Small intestine (tissue), 7 donors: ENCODE results near the gene CCL1. TPM values are rescaled to one million over a fixed set of nuclear protein-coding genes. Genes with fewer than 3 reads are reported as not detected.

Experiments used
- DNase-seq, 2 donors: peaks; one replicate each; pipeline versions ENCODE4 v3.0.0 to v3.0.0-alpha.2; 2013
- FAIRE-seq: peaks from 2 replicates; lab custom pipeline; 2012; peaks lifted over from hg19 to GRCh38; lab: Jason Lieb, UNC
- H3K27ac ChIP-seq, 3 donors: one replicate each; pipeline ENCODE4 v1.5.1; 2013; ENCODE audit warnings: low read length in 2 of 3, mild to moderate bottlenecking in 2 of 3, control low read depth in 1 of 3, inconsistent platforms in 1 of 3, low read depth in 1 of 3, moderate library complexity in 1 of 3
- H3K27me3 ChIP-seq, 3 donors: one replicate each; pipeline ENCODE4 v1.6.1; 2013; ENCODE audit warnings: low read length in 3 of 3, inconsistent platforms in 1 of 3; ENCODE audit not compliant: control insufficient read depth in 3 of 3, insufficient read depth in 3 of 3
- H3K36me3 ChIP-seq, 3 donors: one replicate each; pipeline ENCODE4 v1.6.1; 2013; ENCODE audit warnings: low read length in 3 of 3, inconsistent platforms in 1 of 3, low read depth in 1 of 3, mild to moderate bottlenecking in 1 of 3, moderate library complexity in 1 of 3; ENCODE audit not compliant: control insufficient read depth in 3 of 3, insufficient read depth in 2 of 3
- H3K4me1 ChIP-seq, 3 donors: one replicate each; pipeline ENCODE4 v1.6.1; 2013; ENCODE audit warnings: low read length in 2 of 3, inconsistent platforms in 1 of 3, low read depth in 1 of 3, mild to moderate bottlenecking in 1 of 3, moderate library complexity in 1 of 3; ENCODE audit not compliant: control insufficient read depth in 3 of 3, insufficient read depth in 2 of 3
- H3K4me3 ChIP-seq, 3 donors: one replicate each; pipeline ENCODE4 v1.5.1; 2013; ENCODE audit warnings: low read length in 3 of 3, control low read depth in 1 of 3, inconsistent platforms in 1 of 3, low read depth in 1 of 3, mild to moderate bottlenecking in 1 of 3, moderate library complexity in 1 of 3
- H3K9me3 ChIP-seq, 2 donors: one replicate each; pipeline ENCODE4 v1.6.1; 2013; ENCODE audit warnings: low read depth in 1 of 2, low read length in 1 of 2; ENCODE audit not compliant: control insufficient read depth in 2 of 2, insufficient read depth in 1 of 2
- WGBS, 3 donors: extraction: QIAGEN DNeasy Blood & Tissue Kit; methylation state at CpG; one replicate each; pipeline ENCODE4 v1.1.7; 2013; 5-methylcytosine and 5-hydroxymethylcytosine counted together
- polyA plus RNA-seq, 4 donors: library from polyadenylated mRNA; stranded (reverse) in 3 of 4; unstranded in 1 of 4; fragments of 200-250 nt in 3 of 4; fragments of 120-200 nt in 1 of 4; gene quantifications; one replicate each; pipeline versions ENCODE4 v1.2.1 to v1.2.3, GENCODE V29; 2013
- donor health status: healthy with polysubstance abuse.
- donor health status: control.
- donor health status: control.
- donor health status: Bipolar disorder and iron deficiency.
- donor health status: healthy.

Gene CCL1
- polyA plus RNA-seq, 4 donors: not detected

DNA sequence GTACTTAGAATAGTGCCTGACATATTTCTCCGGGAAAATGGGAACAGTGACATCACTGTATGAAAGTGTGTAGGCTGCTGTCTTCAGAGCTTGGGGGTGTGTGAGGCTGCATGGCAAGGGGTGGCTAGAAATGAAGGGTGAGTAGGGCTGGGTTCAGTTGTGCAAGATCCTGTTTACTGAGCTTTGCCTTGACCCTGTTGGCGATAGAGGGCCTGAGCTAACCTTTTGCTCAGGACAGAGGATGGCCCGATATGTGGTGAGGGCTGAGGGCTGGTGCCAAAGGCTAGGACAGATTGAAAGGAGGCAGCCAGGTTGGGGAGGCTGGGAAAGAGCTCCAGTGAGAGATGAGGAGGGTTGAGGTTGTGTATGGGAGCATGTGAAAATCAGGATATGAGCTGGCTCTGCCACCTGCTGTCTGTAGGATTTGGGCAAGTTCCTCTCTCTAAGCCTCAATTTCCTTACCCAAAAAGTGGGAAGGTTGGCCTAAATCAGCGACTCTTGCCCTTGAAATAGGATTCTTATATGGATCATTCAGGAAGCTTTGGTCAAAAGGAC, 6.0 kb upstream of the CCL1 start:
- Histone ChIP-seq H3K4me1 (no peaks in the 10 kb centered on the region), H3K27me3 (peaks cover 0 to 4% (median 0%) of the 10 kb centered on the region in 3 donors), H3K36me3 (no peaks in the 10 kb centered on the region), H3K9me3 (no peaks in the 10 kb centered on the region), H3K4me3 (no peak overlapping the region), H3K27ac (no peak overlapping the region)
- DNase-seq: no peak
- 48 to 60% (median 53%) methylated on average over 4 of the region's 4 CpGs for WGBS, 3 donors
- FAIRE-seq: no peak

DNA sequence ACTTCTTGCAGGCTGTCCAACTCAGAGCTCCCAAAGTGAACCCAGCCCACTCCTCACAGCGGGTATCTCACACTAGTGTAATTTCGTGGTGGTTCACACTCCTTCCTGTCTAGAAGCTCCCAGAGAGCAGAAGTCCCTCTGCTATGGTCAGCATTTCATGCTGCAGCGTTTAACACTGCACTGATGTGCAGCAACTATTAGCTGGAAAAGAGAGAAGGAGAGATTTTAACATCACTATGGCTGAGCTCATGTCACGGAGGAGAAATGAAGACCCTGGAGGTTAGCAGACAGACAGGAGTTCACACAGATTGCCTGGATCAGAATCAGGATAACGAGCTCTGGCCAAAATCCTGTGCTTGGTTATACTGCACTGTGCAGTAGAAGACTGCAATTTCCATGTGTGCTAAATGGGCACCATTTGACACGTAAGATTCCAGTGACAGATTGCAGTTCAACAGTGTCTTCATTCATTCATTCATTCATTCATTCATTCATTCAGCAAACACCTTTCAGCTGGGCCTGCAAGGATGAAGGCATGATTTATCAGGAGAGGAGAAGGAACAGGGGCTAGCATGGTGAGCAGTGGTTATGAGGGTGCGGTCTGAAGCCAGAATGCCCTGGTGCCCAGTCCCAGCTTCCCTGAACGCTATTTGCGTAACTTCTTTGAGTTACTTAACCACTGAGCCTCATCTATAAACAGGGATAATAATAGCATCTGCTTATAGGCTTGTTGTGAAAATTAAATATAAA, 5.3 kb upstream of the CCL1 start:
- 65 to 71% (median 68%) methylated on average over 9 of the region's 9 CpGs for WGBS, 3 donors
- no peaks in the 10 kb centered on the region for H3K9me3 ChIP-seq
- no peak overlapping the region for H3K27ac ChIP-seq
- H3K27me3 ChIP-seq: peaks cover 0 to 4% (median 0%) of the 10 kb centered on the region in 3 donors
- no peaks in the 10 kb centered on the region for H3K4me1 ChIP-seq
- FAIRE-seq (no peak), DNase-seq (no peak)
- no peak overlapping the region for H3K4me3 ChIP-seq
- no peaks in the 10 kb centered on the region for H3K36me3 ChIP-seq

DNA sequence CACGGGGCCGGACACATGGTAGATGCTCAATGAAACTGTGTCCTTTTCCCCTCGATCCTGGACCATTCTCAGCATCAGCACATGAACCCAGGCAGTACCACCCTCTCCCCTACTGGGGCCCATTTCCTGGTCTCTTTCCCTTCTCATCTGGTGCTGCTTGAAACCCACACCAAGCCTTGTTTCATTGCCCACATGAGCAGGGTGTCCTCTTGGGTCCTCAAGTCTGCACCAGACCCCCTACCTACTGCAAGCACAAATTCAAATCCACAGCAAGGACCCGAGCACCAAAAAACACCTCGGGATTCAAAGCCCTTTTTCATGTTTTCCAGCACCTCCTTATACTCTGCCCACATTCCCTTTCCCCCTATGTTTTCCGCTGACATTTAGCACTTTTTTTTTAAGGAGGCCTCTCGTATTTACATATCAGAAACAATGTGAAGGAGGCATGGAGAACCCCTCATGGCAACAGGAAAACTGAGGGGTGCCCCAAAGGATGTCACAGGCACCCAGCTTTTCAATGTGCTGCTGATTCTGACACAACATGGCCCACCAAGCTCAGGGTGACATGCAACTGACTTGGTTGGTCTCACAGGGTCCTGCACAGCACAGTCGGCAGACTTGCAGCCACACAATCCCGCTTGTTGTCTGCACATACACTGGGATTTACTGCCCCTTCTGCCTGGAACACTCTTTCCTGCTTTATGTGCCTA, 4.6 kb upstream of the CCL1 start:
- FAIRE-seq (no peak), DNase-seq (no peak)
- no peak overlapping the region for H3K4me3 ChIP-seq
- H3K4me1 ChIP-seq: no peaks in the 10 kb centered on the region
- H3K9me3 ChIP-seq: no peaks in the 10 kb centered on the region
- H3K36me3 ChIP-seq: no peaks in the 10 kb centered on the region
- 64 to 83% (median 72%) methylated on average over 9 of the region's 9 CpGs for WGBS, 3 donors
- H3K27ac ChIP-seq: no peak overlapping the region
- H3K27me3 ChIP-seq: peaks cover 0 to 4% (median 0%) of the 10 kb centered on the region in 3 donors

DNA sequence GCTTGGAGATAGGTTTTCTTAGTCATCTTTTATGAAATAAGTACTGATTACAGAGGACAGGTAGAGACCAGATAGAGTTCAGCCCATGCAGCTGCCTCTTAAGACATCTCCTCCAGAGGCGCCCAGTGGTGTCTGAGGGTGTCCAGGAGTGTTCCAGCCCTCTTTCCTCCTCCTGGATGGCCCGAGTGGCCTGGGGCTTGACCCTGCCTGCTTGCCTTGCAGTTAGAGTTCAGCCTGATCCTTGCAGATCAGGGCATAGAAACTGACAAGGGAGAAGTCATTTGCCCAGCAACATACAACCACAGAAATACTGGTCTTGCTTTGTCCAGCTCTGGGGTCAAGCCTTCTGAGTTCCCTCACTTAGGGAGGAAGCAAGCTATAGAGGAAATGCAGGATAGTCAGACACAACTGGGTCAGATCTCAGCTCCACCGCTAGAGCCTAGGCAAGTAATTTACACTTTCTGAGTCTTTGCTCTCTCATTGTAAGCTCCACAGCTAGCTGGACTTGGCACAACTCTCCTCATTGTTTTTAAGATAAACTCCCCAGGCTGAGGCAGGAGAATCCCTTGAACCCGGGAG, 3.6 kb upstream of the CCL1 start:
- Histone ChIP-seq H3K27me3 (peaks cover 0 to 4% (median 0%) of the 10 kb centered on the region in 3 donors), H3K9me3 (no peaks in the 10 kb centered on the region)

DNA sequence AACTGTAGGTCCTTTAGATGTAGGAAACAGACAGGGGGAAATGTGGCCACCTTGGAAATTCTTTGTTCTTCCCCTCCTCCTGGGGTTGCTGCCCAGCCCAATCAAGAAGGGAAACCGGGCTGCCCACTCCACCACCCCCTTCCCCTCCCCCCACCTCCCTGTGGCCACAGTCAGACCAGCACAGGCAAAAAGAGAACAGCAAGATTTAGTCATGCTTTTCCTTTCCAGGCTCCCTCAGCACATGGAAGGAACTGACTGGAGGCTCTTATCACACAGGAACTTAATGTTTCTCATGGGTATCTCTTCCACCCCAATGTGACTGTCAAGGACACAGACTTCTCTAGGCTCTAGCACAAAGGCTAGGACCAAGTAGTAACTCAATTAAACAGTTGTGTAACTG, 3.0 kb upstream of the CCL1 start:
- 0 to 29% (median 17%) methylated on average over 1 of the region's 1 CpG for WGBS, 3 donors
- no peaks in the 10 kb centered on the region for H3K36me3 ChIP-seq
- H3K9me3 ChIP-seq: no peaks in the 10 kb centered on the region

More for the DNA sequence above, 3.6 kb upstream of the CCL1 start:
- no peaks in the 10 kb centered on the region for H3K36me3 ChIP-seq
- no peaks in the 10 kb centered on the region for H3K4me1 ChIP-seq
- H3K27ac ChIP-seq: no peak overlapping the region
- DNase-seq (no peak), FAIRE-seq (no peak)
- 67 to 69% (median 69%) methylated on average over 4 of the region's 4 CpGs for WGBS, 3 donors
- no peak overlapping the region for H3K4me3 ChIP-seq

DNA sequence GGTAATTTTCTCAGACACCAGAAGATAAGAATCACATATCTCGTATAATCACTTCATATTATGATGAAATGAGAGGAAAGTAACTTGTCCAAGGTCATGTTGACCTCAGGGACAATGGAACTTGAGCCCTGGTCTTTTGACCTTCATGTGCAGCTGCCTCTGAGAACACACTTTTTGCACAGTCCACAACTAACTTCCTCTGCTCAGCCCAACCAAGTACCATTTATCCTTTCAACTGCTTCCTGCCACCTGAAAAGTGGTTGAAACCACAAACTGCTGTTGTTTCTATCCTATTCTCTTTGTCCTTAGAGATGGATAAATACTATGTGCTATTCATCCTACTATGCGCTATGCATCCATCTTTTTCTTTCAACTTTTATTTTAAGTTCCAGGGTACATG, 2.3 kb upstream of the CCL1 start:
- DNase-seq (no peak), FAIRE-seq (no peak)
- H3K4me3 ChIP-seq: no peak overlapping the region
- 47 to 65% (median 58%) methylated on average over 2 of the region's 2 CpGs for WGBS, 3 donors
- no peaks in the 10 kb centered on the region for H3K4me1 ChIP-seq
- H3K27me3 ChIP-seq: peaks cover 0 to 4% (median 0%) of the 10 kb centered on the region in 3 donors
- H3K36me3 ChIP-seq: no peaks in the 10 kb centered on the region
- no peaks in the 10 kb centered on the region for H3K9me3 ChIP-seq
- no peak overlapping the region for H3K27ac ChIP-seq

More for the DNA sequence above, 3.0 kb upstream of the CCL1 start:
- Histone ChIP-seq H3K27ac (no peak overlapping the region), H3K27me3 (peaks cover 0 to 4% (median 0%) of the 10 kb centered on the region in 3 donors), H3K4me3 (no peak overlapping the region), H3K4me1 (no peaks in the 10 kb centered on the region)
- FAIRE-seq (no peak), DNase-seq (no peak)

DNA sequence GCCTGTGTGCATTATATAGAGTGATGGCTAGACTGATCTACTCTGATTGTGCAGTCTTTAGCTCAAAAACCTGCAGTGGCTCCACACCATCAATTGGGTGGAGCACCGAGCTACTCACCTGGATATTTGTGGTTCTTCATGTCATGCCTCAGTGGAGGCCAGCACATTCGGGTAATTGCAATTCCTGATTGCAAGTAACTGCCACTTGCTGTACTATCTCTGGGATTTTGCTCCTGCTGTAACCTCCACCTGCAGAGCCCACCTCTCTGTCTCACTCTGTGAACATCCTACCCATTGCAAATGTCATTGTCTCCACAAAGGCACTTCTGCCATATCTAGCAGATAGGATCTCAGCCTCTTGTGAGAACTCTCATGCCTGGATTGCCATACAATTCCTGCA, 1.7 kb upstream of the CCL1 start:
- 65 to 74% (median 65%) methylated on average over 2 of the region's 2 CpGs for WGBS, 3 donors
- H3K27ac ChIP-seq: no peak overlapping the region
- no peak overlapping the region for H3K4me3 ChIP-seq
- no peaks in the 10 kb centered on the region for H3K36me3 ChIP-seq
- H3K9me3 ChIP-seq: no peaks in the 10 kb centered on the region
- FAIRE-seq (no peak), DNase-seq (no peak)
- H3K27me3 ChIP-seq: no peaks in the 10 kb centered on the region
- no peaks in the 10 kb centered on the region for H3K4me1 ChIP-seq

DNA sequence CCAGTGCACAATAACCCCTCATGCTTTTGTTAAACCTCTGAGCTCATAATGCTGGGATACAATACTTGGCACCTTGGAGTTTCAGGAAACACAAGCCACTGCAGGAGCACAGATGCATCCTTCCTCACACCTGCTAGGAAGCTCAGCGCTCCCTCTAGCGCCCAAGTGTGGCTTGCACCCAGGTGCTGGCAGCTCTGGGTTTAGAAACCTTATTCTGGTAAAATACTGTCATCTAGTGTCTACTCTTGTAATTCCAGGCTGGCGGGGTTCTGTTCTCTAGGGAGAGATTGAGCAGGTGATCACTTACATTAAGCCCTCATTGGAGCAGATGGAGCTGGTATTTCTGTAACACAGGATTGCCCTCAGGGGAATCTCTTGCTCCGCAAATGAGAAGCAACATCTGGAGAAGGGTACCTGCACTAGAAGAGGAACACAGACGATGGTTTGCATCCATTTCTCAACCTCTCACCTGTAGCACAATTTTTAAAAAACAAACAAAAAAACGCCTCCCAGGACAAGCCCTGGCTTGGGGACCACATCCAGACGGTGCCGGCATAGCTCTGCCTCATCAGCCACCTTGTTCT, 1.5 kb downstream of the CCL1 start:
- no peak overlapping the region for H3K4me3 ChIP-seq
- no peak for FAIRE-seq
- no peak overlapping the region for H3K27ac ChIP-seq
- no peaks in the 10 kb centered on the region for H3K36me3 ChIP-seq
- WGBS, 3 donors: 24 to 30% (median 27%) methylated on average over 8 of the region's 8 CpGs
- H3K9me3 ChIP-seq: no peaks in the 10 kb centered on the region
- DNase-seq: peak; percentile 84 to 92
- H3K27me3 ChIP-seq: no peaks in the 10 kb centered on the region
- H3K4me1 ChIP-seq: no peaks in the 10 kb centered on the region
